Activated CD4-positive, alpha-beta T cell treated with anti-CD3 and anti-CD28 coated beads, Interleukin-2, amount 50 U/mL, for 4 hours (primary cell): ENCODE data around the gene IFT74.

Experiments used
- DNase-seq, 2 experiments: peaks; one replicate each; pipeline ENCODE4 v3.0.0-alpha.2; 2020

Gene IFT74

GRCh38 chr9:26975728-26976707 lies 19.8 kb downstream of the IFT74 start:
- no peak for DNase-seq

DNA sequence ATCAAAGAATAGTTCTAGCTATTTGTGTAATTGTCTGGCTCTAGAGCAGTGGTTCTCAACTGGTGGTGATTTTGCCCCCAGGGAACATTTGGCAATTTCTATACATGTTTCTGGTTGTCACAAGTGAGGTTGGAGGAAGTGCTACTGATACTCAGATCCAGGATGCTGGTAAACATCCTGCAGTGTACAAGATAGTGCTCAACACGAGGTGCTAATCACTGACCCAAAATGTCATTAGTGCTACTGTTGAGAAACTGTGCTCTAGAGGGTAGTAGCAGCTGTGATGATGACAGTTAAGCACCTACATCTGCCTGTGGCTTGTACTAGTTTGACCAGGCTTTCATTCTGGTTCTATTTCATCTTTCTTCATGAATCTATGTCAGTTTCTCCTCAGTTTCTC lies 27.1 kb downstream of the IFT74 start:
- DNase-seq: no peak

DNA sequence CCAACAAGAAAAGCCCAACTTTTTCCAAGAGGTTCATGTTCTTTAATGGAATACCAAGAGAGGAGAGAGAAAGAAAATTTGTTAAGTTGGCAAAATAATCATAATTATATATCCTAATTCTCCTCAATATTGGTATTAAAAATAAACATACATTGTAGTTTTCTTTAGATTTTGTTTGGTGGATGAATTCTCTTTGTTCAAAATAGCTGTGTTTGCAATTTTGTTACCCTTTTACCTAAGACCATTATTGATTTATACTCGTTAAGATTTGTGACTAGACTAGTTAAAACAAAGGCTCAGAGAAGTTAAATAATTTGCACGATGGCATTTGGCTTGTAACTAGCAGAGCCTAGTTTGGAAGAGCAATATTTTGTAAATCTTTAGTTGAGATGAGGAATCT lies 39.6 kb downstream of the IFT74 start:
- no peak for DNase-seq

- DNase-seq: no peak
Observed at GRCh38 chr9:27003426-27004077, 47.3 kb downstream of the IFT74 start.

- no peak for DNase-seq
Observed at GRCh38 chr9:27005491-27005890, 49.3 kb downstream of the IFT74 start, which contains the start of gene LRRC19. Gene LRRC19 (minus strand): TSS chr9:27005672. CDS start chr9:26999694, 5,978 bp downstream.

GRCh38 chr9:27019589-27019988 lies 63.4 kb downstream of the IFT74 start:
- no peak for DNase-seq

DNA sequence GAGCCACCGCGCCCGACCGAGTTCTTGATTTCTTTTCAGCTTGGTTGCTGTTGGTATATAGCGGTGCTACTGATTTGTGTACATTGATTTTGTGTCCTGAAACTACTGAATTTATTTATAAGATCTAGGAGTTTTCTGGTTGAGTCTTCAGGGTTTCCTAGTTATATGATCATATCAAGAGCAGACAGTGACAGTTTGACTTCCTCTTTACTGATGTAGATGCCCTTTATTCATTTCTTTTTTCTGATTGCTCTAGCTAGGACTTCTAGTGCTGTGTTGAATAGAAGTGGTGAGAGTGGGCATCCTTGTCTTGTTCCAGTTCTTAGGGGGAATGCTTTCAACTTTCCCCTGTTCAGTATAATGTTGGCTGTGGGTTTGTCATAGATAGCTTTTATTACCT lies 66.7 kb downstream of the IFT74 start:
- DNase-seq: no peak

DNA sequence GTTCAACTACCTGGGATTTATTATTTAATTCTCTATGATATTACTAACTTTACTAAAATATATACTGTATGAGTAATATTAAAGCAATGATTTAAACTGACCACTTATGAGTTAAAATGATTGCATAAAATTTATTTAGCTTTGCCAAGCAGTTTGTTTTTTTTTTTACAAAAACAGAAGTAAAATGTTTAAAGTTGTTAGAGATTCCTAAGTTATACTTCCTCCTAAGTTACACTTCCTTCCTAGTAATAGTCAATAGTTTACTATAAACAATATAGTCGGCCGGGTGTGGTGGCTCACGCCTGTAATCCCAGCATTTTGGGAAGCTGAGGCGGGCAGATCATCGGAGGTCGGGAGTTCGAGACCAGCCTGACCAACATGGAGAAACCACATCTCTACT lies 73.0 kb downstream of the IFT74 start:
- DNase-seq: no peak

DNA sequence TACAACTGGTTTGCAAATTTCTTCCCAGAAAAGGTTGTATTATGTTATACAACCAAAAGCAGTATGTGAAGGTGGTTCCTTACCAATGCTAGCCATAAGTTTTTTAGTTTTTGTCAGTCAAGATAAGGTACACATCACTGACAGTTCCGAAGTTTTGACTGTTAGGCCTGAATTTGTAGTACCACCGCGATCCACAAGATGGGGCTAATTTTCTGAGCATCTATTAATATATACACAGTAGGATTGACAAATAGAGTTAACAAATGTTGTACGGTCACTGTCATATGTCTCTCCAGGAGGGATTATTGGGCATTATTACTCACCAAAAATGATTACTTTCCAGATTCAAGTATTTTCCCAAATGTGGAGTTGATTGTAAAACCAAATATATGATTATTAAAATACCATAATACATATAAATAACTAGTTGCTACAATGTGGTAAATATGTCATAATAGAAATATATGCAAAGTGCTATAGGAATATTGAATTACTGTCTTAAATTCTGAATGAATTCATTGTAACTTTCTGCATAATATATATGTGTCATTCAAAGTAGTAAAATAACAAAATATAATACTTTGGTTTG lies 77.7 kb downstream of the IFT74 start:
- DNase-seq: peak; percentile 31 to 36

- no peak for DNase-seq
Observed at GRCh38 chr9:27037499-27037898, 81.3 kb downstream of the IFT74 start.

DNA sequence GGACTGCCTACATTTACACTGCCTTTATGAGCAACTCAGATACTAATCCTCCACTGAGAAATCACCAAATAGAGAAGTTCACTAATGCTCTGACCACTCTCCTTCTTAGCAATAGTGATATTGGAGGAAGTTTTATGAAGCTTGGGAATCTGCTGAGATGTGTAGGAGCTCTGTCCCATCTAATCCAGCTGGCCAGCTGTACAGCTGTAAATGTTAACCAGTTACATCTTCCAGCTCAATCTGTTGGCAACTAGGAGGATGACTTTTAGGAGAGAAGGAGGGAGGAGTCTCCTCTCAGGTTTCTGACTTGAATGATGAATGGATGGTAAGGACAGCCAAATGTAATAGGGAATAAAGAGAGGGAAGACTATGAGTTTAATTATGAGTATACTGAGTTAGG lies 85.5 kb downstream of the IFT74 start:
- DNase-seq: no peak

GRCh38 chr9:27042476-27042875 lies 86.3 kb downstream of the IFT74 start:
- no peak for DNase-seq

DNA sequence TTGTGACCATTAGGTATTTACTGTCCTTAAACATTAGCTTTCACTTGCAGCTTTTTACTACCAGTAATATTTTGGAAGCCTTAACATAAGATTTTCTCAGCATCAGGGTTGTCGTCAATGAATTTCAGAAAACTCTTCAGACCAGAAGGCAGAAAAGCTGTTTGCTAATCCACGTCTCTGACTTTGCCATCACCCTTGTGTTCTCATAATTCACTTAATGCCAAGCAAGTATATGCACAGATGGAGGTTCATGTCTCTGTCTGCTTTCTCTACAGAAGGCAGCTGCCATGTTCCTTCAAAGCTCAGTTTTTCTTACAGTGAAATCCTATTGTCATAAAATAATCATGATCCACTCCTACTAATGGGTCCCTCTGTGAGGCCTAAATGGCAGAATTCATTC lies 87.0 kb downstream of the IFT74 start:
- DNase-seq: no peak

DNA sequence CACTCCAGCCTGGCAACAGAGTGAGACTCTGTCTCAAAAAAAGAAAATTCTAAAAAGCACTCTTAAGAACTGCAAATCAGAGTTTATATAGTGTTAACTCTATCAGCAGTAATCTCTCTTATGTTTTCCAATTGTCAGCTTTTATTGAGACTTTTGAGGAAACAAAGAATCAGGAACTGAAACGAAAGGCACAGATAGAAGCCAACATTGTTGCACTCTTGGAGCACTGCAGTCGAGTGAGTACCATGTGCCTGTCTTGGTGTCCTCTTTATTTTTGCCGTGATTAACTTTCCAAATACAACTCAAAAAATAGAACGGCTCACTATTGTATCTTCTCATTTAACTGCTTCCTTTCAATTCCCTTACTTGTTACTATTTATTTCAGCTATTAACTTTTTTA lies 90.9 kb downstream of the IFT74 start:
- no peak for DNase-seq

DNA sequence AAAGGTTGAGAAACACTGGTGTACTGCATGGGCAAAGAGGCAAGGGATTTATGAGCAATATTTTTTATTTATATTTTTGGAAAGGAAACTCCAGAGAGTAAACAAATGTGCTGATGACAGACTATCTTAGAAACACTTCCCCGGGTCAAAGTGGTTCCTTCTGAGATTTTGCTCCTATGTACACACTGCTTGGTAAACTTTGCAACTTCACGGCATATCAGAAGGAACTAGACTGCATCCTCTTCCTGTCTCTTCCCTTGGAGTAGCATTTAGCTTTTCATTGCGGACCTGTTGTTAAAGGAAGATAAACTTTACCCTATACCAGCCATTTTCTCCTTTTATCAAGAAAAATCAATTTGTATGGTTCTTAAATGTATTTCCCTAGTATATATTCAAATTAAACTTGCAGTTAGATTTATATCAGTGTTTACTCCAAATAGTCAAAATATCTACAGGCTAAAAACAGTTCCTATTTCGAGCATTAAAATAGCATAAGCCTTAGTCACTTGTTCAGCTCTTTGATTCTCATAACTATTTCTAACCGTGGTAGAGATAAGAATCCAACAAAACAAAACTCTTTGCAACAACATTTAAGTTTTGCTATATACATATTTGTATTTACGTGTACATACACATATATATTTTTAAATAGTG lies 97.3 kb downstream of the IFT74 start:
- DNase-seq: no peak

- DNase-seq: no peak
Observed at GRCh38 chr9:27054125-27054524, 97.9 kb downstream of the IFT74 start.

DNA sequence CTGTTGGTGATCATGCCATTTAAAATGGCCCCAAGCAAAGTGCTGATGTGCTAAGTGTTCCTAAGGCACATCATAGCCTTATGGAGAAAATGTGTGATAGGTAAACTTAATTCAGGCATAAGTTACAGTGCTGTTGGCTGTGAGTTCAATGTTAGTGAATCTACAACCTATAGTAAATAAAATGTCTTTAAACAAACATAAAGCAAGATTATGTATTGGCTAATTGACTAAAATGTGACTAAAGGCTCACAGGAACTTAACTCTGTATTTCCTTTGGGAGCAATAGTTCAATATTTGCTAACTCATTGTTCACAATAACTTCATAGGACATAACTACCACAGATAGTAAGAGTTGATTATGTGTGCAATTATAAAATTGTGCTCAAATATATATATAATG lies 98.6 kb downstream of the IFT74 start:
- no peak for DNase-seq

DNA sequence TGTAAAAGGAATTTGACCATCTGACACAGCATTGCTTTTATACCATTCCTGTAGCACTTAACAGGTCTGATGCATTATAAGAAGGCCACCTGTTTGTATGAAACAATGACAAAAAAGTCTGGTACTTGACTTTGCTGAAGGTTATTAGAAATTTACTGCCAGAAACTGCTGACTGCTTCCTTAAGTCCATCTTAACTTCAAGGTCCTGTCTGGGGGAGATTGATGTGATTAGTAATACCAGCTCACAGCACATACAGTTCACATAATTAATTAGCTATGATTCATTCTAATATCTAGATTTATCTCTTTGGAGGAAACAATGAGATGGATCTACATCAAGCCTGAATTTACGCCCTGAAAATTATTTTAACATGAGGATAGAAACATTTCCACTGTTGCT lies 103.2 kb downstream of the IFT74 start:
- no peak for DNase-seq

- no peak for DNase-seq
Observed at GRCh38 chr9:27059907-27060306, 103.7 kb downstream of the IFT74 start.

- no peak for DNase-seq
Observed at GRCh38 chr9:27065288-27065687, 109.1 kb downstream of the IFT74 start.

GRCh38 chr9:27073841-27074728 lies 117.9 kb downstream of the IFT74 start:
- no peak for DNase-seq

GRCh38 chr9:27078685-27079084 lies 122.5 kb downstream of the IFT74 start:
- no peak for DNase-seq
